Activated T-cell treated with anti-CD3 and anti-CD28 coated beads, Interleukin-2, amount 50 U/mL, for 72 hours (primary cell): Measurements from ENCODE around the gene PDZK1. TPM values are rescaled to one million over a fixed set of nuclear protein-coding genes. Genes with fewer than 3 reads are reported as not detected.
"Not testable (repeated sequence)": the region's sequence is repeated elsewhere in the genome, so short reads cannot be mapped to it uniquely, and the experiment has no call there.

Source experiments
- ATAC-seq, 2 donors: fragments of 150-1000 bp; cut with Tn5 transposase; replicated peaks in 1 of 2; 2 replicates each; pipeline ENCODE4 v1.10.0; 2021; ENCODE audit warnings: moderate library complexity in 2 of 2, mild to moderate bottlenecking in 1 of 2
- DNase-seq, 2 donors: peaks; one replicate each; pipeline ENCODE4 v3.0.0; 2021 to 2022; ENCODE audit warnings: mixed read lengths in 1 of 2
- H3K27ac Mint-ChIP-seq: one replicate; pipeline ENCODE4 v1.8.0; 2022; ENCODE audit warnings: mild to moderate bottlenecking, moderate library complexity, mixed read lengths
- H3K27me3 Mint-ChIP-seq: one replicate; pipeline ENCODE4 v1.8.0; 2022; ENCODE audit warnings: low read depth, mixed read lengths
- H3K36me3 Mint-ChIP-seq, 2 donors: one replicate each; pipeline ENCODE4 v1.8.0; 2022; ENCODE audit warnings: mixed read lengths in 2 of 2, mild to moderate bottlenecking in 1 of 2; ENCODE audit not compliant: insufficient read depth in 2 of 2
- H3K4me1 Mint-ChIP-seq: one replicate; pipeline ENCODE4 v1.8.0; 2022; ENCODE audit warnings: low read depth, mixed read lengths
- H3K4me3 Mint-ChIP-seq, 2 donors: one replicate each; pipeline ENCODE4 v1.8.0; 2022; ENCODE audit warnings: mild to moderate bottlenecking in 2 of 2, mixed read lengths in 2 of 2, moderate library complexity in 2 of 2
- H3K9me3 Mint-ChIP-seq, 2 donors: one replicate each; pipeline ENCODE4 v1.8.0; 2022; ENCODE audit warnings: mixed read lengths in 2 of 2
- total RNA-seq, 2 donors: library from RNA; stranded (reverse); gene quantifications; one replicate each; pipeline ENCODE4 v1.2.3, GENCODE V29; 2022

Gene PDZK1
- total RNA-seq, 2 donors from 2014 or later, result 0.39 to 0.41 TPM

DNA sequence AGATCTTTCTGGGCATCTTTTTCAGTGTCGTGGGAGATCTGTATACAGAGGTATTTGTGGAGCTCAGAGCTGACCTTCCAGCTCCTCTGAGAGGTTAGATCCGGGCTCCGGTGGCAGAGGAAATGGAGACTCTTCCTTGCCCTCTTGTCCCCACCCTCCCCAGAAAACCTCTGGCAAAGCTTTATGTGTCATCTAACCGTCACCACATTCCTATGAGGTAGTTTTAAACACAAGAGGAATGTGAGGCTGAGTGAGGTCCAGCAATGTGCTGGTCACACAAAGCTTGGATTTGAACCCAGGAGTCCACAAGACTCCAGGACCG, 13.3 kb upstream of the PDZK1 start:
- Mint-ChIP-seq H3K27ac (no peak overlapping the region), H3K4me1 (peaks cover 34% of the 10 kb centered on the region), H3K9me3 (no peaks in the 10 kb centered on the region), H3K36me3 (no peaks in the 10 kb centered on the region), H3K4me3 (peak overlapping the region in 1 of 2 donors; percentile 77), H3K27me3 (peaks cover 35% of the 10 kb centered on the region)
- ATAC-seq, result peak in 1 of 2 donors; percentile 5
- no peak for DNase-seq

DNA sequence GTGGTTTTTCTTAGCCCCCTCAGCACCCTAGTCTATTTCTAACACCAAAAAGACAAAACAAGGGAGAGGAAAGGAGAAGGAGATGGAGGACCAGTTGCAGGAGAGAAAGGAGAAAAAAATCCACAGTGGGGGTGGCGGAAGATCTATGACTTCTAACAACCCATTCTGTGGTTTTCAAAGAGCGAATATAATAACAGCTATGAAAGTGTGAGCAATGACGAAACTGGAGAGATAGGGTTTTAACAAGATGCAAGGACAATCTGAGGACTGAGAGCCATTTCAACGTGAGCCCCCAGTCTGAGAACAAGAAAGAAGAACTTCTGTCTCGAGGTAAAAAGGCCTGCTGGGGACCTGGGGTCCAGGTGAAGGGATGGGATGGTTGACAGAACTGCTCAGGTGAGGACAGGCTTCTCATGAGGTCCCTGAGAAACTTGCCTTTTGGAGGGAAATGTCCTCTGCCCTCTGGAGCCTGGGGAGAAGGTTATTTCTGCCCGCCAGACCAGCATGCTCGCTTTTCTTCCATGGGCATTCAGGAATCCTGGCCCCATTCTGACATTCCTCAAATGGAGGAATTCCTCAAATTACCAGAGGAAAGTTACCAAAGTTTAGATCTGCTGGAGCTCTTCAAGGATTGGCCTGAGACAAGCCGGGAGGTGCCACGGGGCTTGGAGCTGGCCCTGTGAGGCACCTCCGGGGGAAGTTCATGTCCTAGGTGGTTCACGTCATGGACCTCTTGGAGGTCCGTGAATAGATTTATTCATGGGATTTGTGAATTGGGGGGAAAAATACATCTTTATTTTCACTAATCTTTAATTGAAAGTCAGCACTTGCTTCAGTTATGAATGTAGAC, 12.3 kb upstream of the PDZK1 start, which contains the start of gene CD160:
TSS of gene CD160 (plus strand) at position 270 of the 850 bp plus-strand sequence. CDS start 8,829 bp downstream, outside the sequence.
- Mint-ChIP-seq H3K27me3 (peaks cover 35% of the 10 kb centered on the region), H3K4me1 (peaks cover 34% of the 10 kb centered on the region), H3K9me3 (no peaks in the 10 kb centered on the region), H3K36me3 (no peaks in the 10 kb centered on the region), H3K27ac (no peak within 1 kb of the TSS), H3K4me3 (peak within 1 kb of the TSS; percentile 21 to 77)
- DNase-seq (peak in 1 of 2 donors; percentile 13), ATAC-seq (peak; percentile 50 to 53)

DNA sequence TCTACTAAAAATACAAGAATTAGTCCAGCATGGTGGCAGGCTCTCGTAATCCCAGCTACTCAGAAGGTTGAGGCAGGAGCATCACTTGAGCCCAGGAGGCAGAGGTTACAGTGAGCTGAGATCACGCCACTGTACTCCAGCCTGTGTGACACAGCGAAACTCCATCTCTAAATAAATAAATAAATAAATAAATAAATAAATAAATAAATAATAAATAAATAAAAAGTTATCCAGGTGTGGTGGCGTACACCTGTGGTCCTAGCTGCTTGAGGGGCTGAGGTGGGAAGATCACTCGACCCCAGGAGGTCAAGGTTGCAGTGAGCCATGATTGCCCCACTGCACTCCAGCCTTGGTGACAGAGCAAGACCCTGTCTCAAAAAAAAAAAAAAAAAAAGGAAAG, 11.3 kb upstream of the PDZK1 start:
- H3K4me1 Mint-ChIP-seq, result peaks cover 34% of the 10 kb centered on the region
- ATAC-seq, H3K9me3 Mint-ChIP-seq, H3K27ac Mint-ChIP-seq, H3K4me3 Mint-ChIP-seq, DNase-seq, H3K36me3 Mint-ChIP-seq: not testable (repeated sequence)
- H3K27me3 Mint-ChIP-seq, result peaks cover 35% of the 10 kb centered on the region

DNA sequence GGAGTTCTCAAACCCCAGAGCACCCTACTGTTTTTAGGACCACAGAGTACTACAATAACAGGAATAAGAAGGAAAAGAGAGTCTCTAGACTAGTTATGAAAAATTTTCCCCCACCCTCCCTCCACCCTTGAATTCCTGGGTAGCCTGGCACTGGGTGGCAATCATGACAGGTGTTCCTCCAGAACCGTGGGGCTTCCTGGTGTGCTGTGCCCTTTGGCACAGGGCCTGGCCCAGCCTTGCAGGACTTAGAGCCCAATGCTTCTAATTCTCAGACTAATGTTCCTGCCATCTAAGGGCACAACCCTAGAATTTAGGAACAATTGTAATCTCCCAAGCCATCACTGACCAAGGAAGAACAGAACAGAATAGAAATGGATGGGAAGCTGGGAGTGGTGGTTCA, 10.7 kb upstream of the PDZK1 start:
- H3K27me3 Mint-ChIP-seq, result peaks cover 32% of the 10 kb centered on the region
- DNase-seq (no peak), ATAC-seq (no peak)
- H3K4me3 Mint-ChIP-seq, result no peak overlapping the region
- H3K4me1 Mint-ChIP-seq, result peaks cover 34% of the 10 kb centered on the region
- H3K9me3 Mint-ChIP-seq, result no peaks in the 10 kb centered on the region
- no peak overlapping the region for H3K27ac Mint-ChIP-seq
- H3K36me3 Mint-ChIP-seq, result no peaks in the 10 kb centered on the region

DNA sequence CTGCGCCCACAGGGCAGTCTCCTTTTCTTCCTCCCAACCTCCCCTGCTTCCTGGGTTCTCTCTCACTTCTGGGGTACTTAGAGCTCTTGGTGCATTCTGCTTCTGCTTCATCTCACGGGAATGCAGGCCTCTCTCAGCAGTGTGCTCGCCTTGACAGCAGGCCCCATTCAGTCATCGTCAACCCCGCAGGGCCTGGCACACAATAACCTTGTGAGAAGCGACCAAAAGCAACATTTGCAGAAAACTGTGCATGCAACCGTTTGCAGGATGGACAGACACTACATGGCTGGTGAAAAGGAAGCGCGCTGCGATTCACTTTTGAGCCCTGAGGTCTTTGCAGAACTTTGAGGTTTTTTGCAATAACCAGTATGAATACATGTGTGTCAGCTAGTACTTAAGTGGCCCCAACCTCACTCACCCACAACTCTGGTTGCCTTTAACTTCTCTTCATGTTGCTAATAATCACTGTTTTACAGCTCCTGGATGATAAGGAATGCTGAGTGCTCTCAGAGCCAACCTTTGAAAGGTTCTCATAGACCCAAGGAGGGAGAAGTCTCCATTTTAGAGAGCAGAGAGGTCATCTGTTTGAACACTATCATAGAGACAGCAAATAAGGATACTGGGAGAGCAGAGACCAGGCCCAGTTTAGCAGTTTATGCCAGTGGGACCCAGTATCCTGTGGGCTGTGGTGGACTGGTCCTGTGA, 9.6 kb upstream of the PDZK1 start:
- no peaks in the 10 kb centered on the region for H3K9me3 Mint-ChIP-seq
- H3K36me3 Mint-ChIP-seq, result no peaks in the 10 kb centered on the region
- no peak overlapping the region for H3K27ac Mint-ChIP-seq
- ATAC-seq, result no peak
- no peak for DNase-seq
- H3K27me3 Mint-ChIP-seq, result peaks cover 21% of the 10 kb centered on the region
- peaks cover 28% of the 10 kb centered on the region for H3K4me1 Mint-ChIP-seq
- H3K4me3 Mint-ChIP-seq, result no peak overlapping the region

DNA sequence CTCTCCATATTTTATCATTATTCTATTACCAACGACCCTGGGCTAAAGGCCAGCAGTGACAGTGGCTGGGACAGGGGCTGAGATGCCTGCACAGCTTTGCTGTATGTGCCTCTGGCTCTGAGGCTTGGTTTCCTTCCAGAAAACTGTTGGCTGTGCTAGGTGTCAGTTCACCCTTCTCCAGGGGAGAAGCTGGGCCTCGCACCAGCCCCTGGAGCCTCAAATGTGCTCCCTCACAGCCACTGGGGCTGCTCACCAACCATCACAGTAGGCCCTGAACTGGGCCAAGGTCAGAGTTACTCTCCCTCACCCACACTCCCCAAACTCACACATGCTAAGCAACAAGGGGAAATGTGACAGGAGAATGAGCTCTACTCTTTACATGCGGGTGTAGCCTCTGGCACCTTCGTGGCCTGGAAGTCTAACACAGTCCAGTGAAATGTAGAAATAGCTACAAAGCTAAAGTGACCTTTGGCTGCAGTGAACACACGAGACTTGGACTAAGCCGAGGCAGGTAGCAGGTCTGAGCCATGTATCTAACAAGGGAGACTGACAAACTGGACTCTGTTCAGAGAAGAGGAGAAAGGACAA, 7.5 kb upstream of the PDZK1 start:
- Mint-ChIP-seq H3K27ac (no peak overlapping the region), H3K9me3 (no peaks in the 10 kb centered on the region), H3K4me1 (peaks cover 8% of the 10 kb centered on the region), H3K36me3 (no peaks in the 10 kb centered on the region), H3K27me3 (peaks cover 4% of the 10 kb centered on the region), H3K4me3 (no peak overlapping the region)
- no peak for DNase-seq
- ATAC-seq, result no peak

DNA sequence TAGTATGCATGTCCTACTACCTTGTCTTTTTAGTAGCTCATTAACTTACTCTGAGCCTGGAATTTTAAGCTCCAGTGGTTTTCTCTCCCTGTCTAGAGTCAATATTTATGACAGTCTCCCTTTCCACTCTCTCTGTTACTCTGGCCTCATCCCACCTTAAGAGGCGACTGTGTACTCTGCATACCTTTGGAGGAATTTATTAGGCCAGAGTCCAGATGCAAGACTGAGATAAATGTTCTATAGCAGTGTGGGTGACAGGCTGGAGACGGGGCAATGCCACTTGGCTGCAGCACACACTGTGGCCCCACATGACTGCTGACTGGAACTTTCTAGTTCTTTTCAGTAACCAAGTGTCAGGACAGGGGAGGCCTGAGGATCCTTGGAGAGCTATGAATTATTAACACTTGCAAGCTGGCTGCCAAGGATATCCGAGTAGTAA, 4.1 kb upstream of the PDZK1 start:
- H3K27me3 Mint-ChIP-seq, result no peaks in the 10 kb centered on the region
- no peaks in the 10 kb centered on the region for H3K36me3 Mint-ChIP-seq
- no peak for ATAC-seq

DNA sequence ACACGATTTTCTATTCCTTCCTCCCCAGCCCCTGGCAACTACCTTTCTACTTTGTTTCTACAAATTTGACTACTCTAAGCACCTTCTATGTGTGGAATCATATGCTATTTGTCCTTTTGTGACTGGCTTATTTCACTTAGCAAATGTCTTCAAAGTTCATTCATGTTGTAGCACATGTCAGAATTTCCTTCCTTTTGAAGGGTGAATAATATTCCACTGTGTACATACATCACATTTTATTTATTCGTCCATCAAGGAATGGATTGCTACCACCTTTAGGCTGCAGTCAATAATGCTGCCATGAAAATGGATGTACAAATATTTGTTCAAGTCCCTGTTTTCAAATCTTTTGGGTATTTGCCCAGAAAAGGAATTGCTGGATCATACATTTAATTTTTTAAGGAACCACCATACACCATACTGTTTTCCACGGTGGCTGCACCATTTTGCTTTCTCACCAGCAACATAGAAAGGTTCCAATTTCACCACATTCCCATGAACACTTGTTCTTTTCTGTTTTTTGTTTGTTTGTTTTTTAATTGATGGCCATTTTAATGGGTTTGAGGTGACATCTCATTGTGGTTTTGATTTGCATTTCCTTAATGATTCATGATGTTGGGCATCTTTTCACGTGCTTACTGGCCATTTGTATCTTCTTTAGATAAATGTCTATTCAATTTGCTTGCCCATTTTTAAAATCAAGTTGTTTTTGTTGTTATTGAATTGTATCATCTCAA, 3.3 kb upstream of the PDZK1 start:
- Mint-ChIP-seq H3K4me3 (no peak overlapping the region), H3K9me3 (no peaks in the 10 kb centered on the region), H3K36me3 (no peaks in the 10 kb centered on the region), H3K27ac (no peak overlapping the region), H3K4me1 (no peaks in the 10 kb centered on the region), H3K27me3 (no peaks in the 10 kb centered on the region)
- DNase-seq, result no peak
- no peak for ATAC-seq

More for the DNA sequence above, 4.1 kb upstream of the PDZK1 start:
- DNase-seq, result no peak
- Mint-ChIP-seq H3K27ac (no peak overlapping the region), H3K9me3 (no peaks in the 10 kb centered on the region), H3K4me3 (no peak overlapping the region), H3K4me1 (no peaks in the 10 kb centered on the region)

DNA sequence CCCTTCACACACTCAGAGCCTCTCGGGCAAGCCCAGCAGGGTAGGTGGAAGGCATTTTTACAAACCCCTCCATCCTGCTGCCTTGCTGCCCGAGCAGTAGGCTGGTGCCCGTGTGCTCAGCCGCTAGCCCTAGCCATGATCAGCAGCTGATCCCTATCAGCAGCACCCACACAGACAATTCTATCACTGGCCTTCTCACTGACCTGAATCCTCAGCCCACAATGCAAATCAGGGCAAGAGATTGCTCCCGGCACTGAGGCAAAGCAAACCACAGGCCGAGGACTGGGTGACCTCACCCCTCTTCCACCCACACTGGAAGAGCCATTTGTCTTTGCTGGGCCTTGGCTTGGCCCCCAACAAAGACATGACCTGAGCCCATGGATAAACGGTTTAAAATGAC, 895 bp upstream of the PDZK1 start:
- Mint-ChIP-seq H3K36me3 (no peaks in the 10 kb centered on the region), H3K27me3 (no peaks in the 10 kb centered on the region), H3K9me3 (no peaks in the 10 kb centered on the region), H3K27ac (no peak overlapping the region), H3K4me3 (no peak overlapping the region), H3K4me1 (no peaks in the 10 kb centered on the region)
- no peak for ATAC-seq
- DNase-seq, result no peak

DNA sequence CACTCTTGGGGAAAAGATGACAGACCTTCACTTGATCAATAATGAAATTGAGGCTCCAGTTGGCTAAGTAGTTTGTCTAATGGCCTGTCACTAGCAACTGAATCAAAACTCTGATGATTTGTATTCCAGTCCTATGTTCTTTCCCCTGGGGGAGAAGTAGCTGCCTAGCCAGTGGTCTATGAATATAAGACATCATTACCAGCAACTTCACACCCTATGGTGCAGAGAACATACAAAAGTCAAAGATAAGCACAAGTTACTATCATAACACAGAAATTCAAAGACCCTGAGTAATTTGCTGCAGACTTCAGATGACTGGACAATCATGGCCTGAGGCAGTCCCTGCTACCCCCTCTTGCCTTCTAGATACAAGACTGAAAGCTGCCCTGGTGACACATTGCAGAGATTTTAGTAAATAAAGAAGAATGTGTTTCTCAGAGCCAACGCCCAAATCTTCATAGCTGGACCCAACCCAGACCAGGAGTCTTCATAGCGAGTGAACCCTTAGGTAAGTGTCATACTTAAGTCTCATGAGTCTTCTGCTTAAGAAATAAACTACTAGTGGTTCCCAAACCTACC, 993 bp downstream of the PDZK1 start:
- no peak for ATAC-seq
- no peak overlapping the region for H3K27ac Mint-ChIP-seq

DNA sequence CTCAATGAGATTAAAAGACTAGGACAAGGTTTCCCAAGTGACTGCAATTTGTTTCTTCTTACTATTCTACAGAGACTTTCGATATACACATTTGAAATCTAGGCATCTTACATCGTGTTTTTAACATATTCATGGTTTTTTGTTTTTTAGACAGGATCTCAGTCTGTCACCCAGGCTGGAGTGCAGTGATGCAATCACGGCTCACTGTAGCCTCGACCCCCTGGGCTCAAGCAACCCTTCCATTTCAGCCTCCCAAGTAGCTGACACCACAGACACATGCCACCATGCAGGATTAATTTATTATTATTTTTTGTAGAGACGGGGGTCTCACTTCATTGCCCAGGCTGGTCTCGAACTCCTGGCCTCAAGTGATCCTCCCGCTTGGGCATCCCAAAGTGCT, 1.5 kb downstream of the PDZK1 start:
- Mint-ChIP-seq H3K9me3 (no peaks in the 10 kb centered on the region), H3K27ac (no peak overlapping the region), H3K27me3 (no peaks in the 10 kb centered on the region), H3K4me1 (no peaks in the 10 kb centered on the region), H3K4me3 (no peak overlapping the region), H3K36me3 (no peaks in the 10 kb centered on the region)
- DNase-seq, result no peak
- ATAC-seq, result no peak

More for the DNA sequence above, 993 bp downstream of the PDZK1 start:
- H3K4me3 Mint-ChIP-seq, result no peak overlapping the region
- H3K9me3 Mint-ChIP-seq, result no peaks in the 10 kb centered on the region
- H3K27me3 Mint-ChIP-seq, result no peaks in the 10 kb centered on the region
- H3K36me3 Mint-ChIP-seq, result no peaks in the 10 kb centered on the region
- DNase-seq, result no peak
- H3K4me1 Mint-ChIP-seq, result no peaks in the 10 kb centered on the region

DNA sequence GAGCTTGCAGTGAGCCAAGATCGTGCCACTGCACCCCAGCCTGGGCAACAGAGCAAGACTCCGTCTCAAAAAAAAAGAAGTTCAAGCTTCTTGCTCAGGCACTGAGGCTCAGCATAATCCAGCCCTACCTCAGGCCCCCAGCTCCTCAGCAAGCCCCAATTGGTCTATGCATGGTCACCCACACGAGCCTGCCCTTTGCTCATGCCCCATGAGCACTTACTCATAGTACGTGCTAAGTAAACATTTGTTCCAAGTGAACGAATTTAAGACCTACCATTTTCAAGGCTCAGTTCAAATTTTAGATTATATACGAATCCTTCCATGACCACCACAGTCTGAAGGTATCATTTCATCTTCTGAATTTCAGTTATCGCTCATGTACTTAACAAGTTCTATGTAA, 4.3 kb downstream of the PDZK1 start:
- Mint-ChIP-seq H3K9me3 (no peaks in the 10 kb centered on the region), H3K27me3 (no peaks in the 10 kb centered on the region), H3K4me3 (no peak overlapping the region), H3K36me3 (no peaks in the 10 kb centered on the region), H3K27ac (no peak overlapping the region), H3K4me1 (no peaks in the 10 kb centered on the region)
- ATAC-seq (no peak), DNase-seq (no peak)
